Measurements from ENCODE around the gene RNF157. TPM values are rescaled to one million over a fixed set of nuclear protein-coding genes. Genes with fewer than 3 reads are reported as not detected.

The RNF157 gene
- total and polyA plus RNA-seq, 2 of the 13 experiments (the other 11 are each of a cell fraction or from before 2014, with no cell fraction given), result 0.44 to 1.5 TPM

DNA sequence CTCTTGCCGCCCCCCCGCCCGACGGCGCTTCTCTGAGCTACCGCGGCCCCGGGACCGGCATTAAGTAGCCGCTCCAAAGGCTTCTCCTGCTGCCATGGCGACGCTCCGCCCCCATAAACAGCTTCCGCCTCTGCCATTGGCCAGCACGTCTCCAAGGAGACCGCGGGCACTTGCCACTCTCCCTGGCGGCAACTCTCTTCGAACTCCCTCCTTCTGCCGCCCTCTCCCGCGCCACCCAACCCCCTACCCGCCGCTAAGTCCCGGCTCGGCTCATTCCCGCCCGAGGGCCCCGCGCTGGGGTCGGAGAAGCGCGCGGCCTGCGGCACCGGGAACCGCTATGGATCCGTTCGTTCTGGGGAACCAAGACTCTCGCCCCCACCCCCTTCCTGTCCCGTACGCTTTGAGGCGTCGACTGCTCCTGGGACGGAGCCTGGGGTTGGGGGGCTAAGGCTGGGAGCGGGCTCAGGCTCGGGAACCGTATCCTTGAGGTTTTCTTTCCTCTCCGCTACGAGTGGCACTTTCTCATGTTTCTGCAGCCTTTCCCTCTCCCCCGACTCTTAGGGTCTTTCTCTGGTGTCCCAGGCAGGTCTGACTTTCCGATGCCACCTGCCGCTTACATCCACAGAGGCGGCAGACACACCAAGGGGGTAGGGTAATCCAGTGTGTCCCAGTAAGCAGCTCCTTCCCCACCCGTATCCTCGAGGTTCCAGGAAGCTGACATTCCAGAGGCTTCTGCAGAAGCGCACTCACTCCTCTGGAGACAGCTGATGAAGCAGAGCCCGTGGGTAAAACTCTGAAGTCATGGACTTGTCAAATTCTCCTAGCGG lies 98.9 kb downstream of the RNF157 start, which contains the start of gene FOXJ1 (continued):
- TF ChIP-seq, protein P1, sequence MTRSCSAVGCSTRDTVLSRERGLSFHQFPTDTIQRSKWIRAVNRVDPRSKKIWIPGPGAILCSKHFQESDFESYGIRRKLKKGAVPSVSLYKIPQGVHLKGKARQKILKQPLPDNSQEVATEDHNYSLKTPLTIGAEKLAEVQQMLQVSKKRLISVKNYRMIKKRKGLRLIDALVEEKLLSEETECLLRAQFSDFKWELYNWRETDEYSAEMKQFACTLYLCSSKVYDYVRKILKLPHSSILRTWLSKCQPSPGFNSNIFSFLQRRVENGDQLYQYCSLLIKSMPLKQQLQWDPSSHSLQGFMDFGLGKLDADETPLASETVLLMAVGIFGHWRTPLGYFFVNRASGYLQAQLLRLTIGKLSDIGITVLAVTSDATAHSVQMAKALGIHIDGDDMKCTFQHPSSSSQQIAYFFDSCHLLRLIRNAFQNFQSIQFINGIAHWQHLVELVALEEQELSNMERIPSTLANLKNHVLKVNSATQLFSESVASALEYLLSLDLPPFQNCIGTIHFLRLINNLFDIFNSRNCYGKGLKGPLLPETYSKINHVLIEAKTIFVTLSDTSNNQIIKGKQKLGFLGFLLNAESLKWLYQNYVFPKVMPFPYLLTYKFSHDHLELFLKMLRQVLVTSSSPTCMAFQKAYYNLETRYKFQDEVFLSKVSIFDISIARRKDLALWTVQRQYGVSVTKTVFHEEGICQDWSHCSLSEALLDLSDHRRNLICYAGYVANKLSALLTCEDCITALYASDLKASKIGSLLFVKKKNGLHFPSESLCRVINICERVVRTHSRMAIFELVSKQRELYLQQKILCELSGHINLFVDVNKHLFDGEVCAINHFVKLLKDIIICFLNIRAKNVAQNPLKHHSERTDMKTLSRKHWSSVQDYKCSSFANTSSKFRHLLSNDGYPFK (CRISPR knock-in tag; IDR thresholded peaks at IDR 0.05; ENCODE audit: borderline replicate concordance), result peak; percentile 58; the same call in 1 of the 2 replicates
- TF ChIP-seq HIVEP1 (CRISPR knock-in tag; IDR thresholded peaks at IDR 0.05) (peak; percentile 82; the same call in 1 of the 2 replicates), ZNF790 (CRISPR knock-in tag; IDR thresholded peaks at IDR 0.05; ENCODE audit: borderline replicate concordance) (no peak), PHF8 (CRISPR knock-in tag; IDR thresholded peaks at IDR 0.05) (peak; percentile 35; the same call in 1 of the 2 replicates), NRL (CRISPR knock-in tag; IDR thresholded peaks at IDR 0.05; ENCODE audit: borderline replicate concordance) (peak; percentile 88), ZNF44 (CRISPR knock-in tag; IDR thresholded peaks at IDR 0.05) (0 out of 2 replicates have a peak, but pooled peaks have one; percentile 59), ZNF576 (CRISPR knock-in tag; IDR thresholded peaks at IDR 0.05) (peak; percentile 56; the same call in 1 of the 2 replicates), ZNF746 (CRISPR knock-in tag; IDR thresholded peaks at IDR 0.05) (peak; percentile 67; the same call in 1 of the 2 replicates), ZNF564 (CRISPR knock-in tag; IDR thresholded peaks at IDR 0.05) (no peak), HMGA1 (CRISPR knock-in tag; conservative IDR thresholded peaks at IDR 0.05) (no peak), ZBTB8A (CRISPR knock-in tag; IDR thresholded peaks at IDR 0.05; ENCODE audit: borderline replicate concordance, low read depth) (no peak), IKZF1 (IDR thresholded peaks at IDR 0.05) (no peak), ZSCAN31 (CRISPR knock-in tag; IDR thresholded peaks at IDR 0.05; ENCODE audit: low read depth) (no peak), ZBTB25 (CRISPR knock-in tag; IDR thresholded peaks at IDR 0.05) (0 out of 2 replicates have a peak, but pooled peaks have one; percentile 48)
- TF ChIP-seq, protein P2, sequence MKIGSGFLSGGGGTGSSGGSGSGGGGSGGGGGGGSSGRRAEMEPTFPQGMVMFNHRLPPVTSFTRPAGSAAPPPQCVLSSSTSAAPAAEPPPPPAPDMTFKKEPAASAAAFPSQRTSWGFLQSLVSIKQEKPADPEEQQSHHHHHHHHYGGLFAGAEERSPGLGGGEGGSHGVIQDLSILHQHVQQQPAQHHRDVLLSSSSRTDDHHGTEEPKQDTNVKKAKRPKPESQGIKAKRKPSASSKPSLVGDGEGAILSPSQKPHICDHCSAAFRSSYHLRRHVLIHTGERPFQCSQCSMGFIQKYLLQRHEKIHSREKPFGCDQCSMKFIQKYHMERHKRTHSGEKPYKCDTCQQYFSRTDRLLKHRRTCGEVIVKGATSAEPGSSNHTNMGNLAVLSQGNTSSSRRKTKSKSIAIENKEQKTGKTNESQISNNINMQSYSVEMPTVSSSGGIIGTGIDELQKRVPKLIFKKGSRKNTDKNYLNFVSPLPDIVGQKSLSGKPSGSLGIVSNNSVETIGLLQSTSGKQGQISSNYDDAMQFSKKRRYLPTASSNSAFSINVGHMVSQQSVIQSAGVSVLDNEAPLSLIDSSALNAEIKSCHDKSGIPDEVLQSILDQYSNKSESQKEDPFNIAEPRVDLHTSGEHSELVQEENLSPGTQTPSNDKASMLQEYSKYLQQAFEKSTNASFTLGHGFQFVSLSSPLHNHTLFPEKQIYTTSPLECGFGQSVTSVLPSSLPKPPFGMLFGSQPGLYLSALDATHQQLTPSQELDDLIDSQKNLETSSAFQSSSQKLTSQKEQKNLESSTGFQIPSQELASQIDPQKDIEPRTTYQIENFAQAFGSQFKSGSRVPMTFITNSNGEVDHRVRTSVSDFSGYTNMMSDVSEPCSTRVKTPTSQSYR (CRISPR knock-in tag; IDR thresholded peaks at IDR 0.05; ENCODE audit: borderline replicate concordance), result peak; percentile 61; the same call in 1 of the 2 replicates
- TF ChIP-seq, protein P3, sequence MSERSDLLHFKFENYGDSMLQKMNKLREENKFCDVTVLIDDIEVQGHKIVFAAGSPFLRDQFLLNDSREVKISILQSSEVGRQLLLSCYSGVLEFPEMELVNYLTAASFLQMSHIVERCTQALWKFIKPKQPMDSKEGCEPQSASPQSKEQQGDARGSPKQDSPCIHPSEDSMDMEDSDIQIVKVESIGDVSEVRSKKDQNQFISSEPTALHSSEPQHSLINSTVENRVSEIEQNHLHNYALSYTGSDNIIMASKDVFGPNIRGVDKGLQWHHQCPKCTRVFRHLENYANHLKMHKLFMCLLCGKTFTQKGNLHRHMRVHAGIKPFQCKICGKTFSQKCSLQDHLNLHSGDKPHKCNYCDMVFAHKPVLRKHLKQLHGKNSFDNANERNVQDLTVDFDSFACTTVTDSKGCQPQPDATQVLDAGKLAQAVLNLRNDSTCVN (CRISPR knock-in tag; IDR thresholded peaks at IDR 0.05; ENCODE audit: borderline replicate concordance), result peak; percentile 55; the same call in 1 of the 2 replicates
- TF ChIP-seq, protein P4, sequence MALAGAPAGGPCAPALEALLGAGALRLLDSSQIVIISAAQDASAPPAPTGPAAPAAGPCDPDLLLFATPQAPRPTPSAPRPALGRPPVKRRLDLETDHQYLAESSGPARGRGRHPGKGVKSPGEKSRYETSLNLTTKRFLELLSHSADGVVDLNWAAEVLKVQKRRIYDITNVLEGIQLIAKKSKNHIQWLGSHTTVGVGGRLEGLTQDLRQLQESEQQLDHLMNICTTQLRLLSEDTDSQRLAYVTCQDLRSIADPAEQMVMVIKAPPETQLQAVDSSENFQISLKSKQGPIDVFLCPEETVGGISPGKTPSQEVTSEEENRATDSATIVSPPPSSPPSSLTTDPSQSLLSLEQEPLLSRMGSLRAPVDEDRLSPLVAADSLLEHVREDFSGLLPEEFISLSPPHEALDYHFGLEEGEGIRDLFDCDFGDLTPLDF (CRISPR knock-in tag; IDR thresholded peaks at IDR 0.05), result peak; percentile 74; the same call in 1 of the 2 replicates
